ENCODE results near the gene VWA8. TPM values are rescaled to one million over a fixed set of nuclear protein-coding genes. Genes with fewer than 3 reads are reported as not detected.

VWA8 gene
- total and polyA plus RNA-seq, 2 experiments from 2014 or later, result 6.3 to 24.6 TPM

GRCh38 chr13:41883147-41883546, 77.8 kb downstream of the VWA8 start:
- no peak for DNase-seq (ENCODE audit: low spot score)
- Histone ChIP-seq H3K4me2 (no peak overlapping the region), H2AFZ (no peak overlapping the region), H3F3A (replicated peaks; ENCODE audit: low read depth) (no peaks in the 10 kb centered on the region), H3K9me2 (ENCODE audit: insufficient read depth) (no peaks in the 10 kb centered on the region), H3K27me3 (ENCODE audit: insufficient read depth) (no peaks in the 10 kb centered on the region), H3K27ac (ENCODE audit: low read depth) (no peak overlapping the region), H3K4me3 (no peak overlapping the region), H3K36me3 (ENCODE audit: insufficient read depth) (peaks cover 9% of the 10 kb centered on the region), H4K20me1 (replicated peaks; ENCODE audit: insufficient read depth) (no peaks in the 10 kb centered on the region), H3K4me1 (ENCODE audit: insufficient read depth) (no peaks in the 10 kb centered on the region), H3K79me2 (replicated peaks; ENCODE audit: insufficient read depth) (no peaks in the 10 kb centered on the region)
- Mint-ChIP-seq H3K4me3 (no peak overlapping the region), H3K27ac (no peak overlapping the region), H3K4me1 (no peaks in the 10 kb centered on the region), H3K9me3 (peaks cover 6% of the 10 kb centered on the region; the same call in 2 of the 3 replicates), H3K36me3 (ENCODE audit: low read depth) (peaks cover 51% of the 10 kb centered on the region), H3K27me3 (ENCODE audit: insufficient read depth, low read depth, poor library complexity) (peaks cover 2% of the 10 kb centered on the region)
- TF ChIP-seq POLR2AphosphoS5 (IDR thresholded peaks at IDR 0.05; ENCODE audit: low read depth) (no peak), ZNF462 (CRISPR knock-in tag; IDR thresholded peaks at IDR 0.05) (no peak), EZH2phosphoT487 (IDR thresholded peaks at IDR 0.05; ENCODE audit: unreplicated experiment) (no peak), JUNB (IDR thresholded peaks at IDR 0.05; ENCODE audit: unreplicated experiment) (no peak), REST (IDR thresholded peaks at IDR 0.05; ENCODE audit: unreplicated experiment) (no peak), NANOG (IDR thresholded peaks at IDR 0.05; ENCODE audit: borderline replicate concordance) (no peak), ETS1 (IDR thresholded peaks at IDR 0.05) (no peak), EZH2 (IDR thresholded peaks at IDR 0.05; ENCODE audit: low read depth, unreplicated experiment) (no peak), ZNF331 (CRISPR knock-in tag; IDR thresholded peaks at IDR 0.05; ENCODE audit: low read depth) (no peak), STAT1 (IDR thresholded peaks at IDR 0.05; ENCODE audit: unreplicated experiment) (no peak), CREB1 (CRISPR knock-in tag; IDR thresholded peaks at IDR 0.05; ENCODE audit: low read depth) (no peak), CTCF (conservative IDR thresholded peaks at IDR 0.05; ENCODE audit: low read depth in 2 of 2) (no peak), ZNF114 (CRISPR knock-in tag; IDR thresholded peaks at IDR 0.05) (no peak)
- ATAC-seq, result no peak

Data from GM23338 (cell line).